CD14-positive monocyte (primary cell): Measurements from ENCODE around the gene RNF149. TPM values are rescaled to one million over a fixed set of nuclear protein-coding genes. Genes with fewer than 3 reads are reported as not detected.
"Not testable (repeated sequence)": the region's sequence is repeated elsewhere in the genome, so short reads cannot be mapped to it uniquely, and the experiment has no call there.

Experiments used
- DNase-seq, 3 donors: peaks; one replicate each; pipeline ENCODE4 v3.0.0-alpha.2; 2011 to 2022
- H2AFZ ChIP-seq: 2 replicates; pipeline ENCODE4 v1.6.0; 2012; ENCODE audit warnings: mild to moderate bottlenecking, low read depth, low read length, inconsistent platforms; ENCODE audit not compliant: insufficient read depth, poor library complexity, severe bottlenecking
- H3K27ac ChIP-seq, 2 donors: 1 replicate in 1 of 2; 2 replicates in 1 of 2; pipeline ENCODE4 v1.5.1; 2012 to 2013; ENCODE audit warnings: low read length in 2 of 2, control low read depth in 1 of 2, inconsistent platforms in 1 of 2, low read depth in 1 of 2, mild to moderate bottlenecking in 1 of 2
- H3K27me3 ChIP-seq, 2 donors: one replicate each; pipeline versions ENCODE4 v1.6.0 to v1.6.1; 2011 to 2013; ENCODE audit warnings: low read length in 2 of 2; ENCODE audit not compliant: control insufficient read depth in 2 of 2, insufficient read depth in 2 of 2
- H3K36me3 ChIP-seq, 2 donors: replicated peaks in 1 of 2; 1 replicate in 1 of 2; 2 replicates in 1 of 2; pipeline versions ENCODE4 v1.5.1 to v1.6.1; 2012 to 2013; ENCODE audit warnings: low read length in 2 of 2, control low read depth in 1 of 2, inconsistent platforms in 1 of 2, mild to moderate bottlenecking in 1 of 2; ENCODE audit not compliant: insufficient read depth in 2 of 2, control insufficient read depth in 1 of 2
- H3K4me1 ChIP-seq, 2 donors: 1 replicate in 1 of 2; 2 replicates in 1 of 2; pipeline versions ENCODE4 v1.5.1 to v1.6.1; 2012 to 2013; ENCODE audit warnings: low read length in 2 of 2, control low read depth in 1 of 2, inconsistent platforms in 1 of 2, mild to moderate bottlenecking in 1 of 2, moderate library complexity in 1 of 2; ENCODE audit not compliant: insufficient read depth in 2 of 2, control insufficient read depth in 1 of 2
- H3K4me2 ChIP-seq: replicated peaks from 2 replicates; pipeline ENCODE3; 2012; ENCODE audit warnings: low read length, moderate library complexity, mild to moderate bottlenecking; ENCODE audit not compliant: poor library complexity, severe bottlenecking; ENCODE audit errors: extremely low read depth
- H3K4me3 ChIP-seq, 3 experiments: fragments of 200-600 bp in 1 of 3; sonication (generic) in 1 of 3; replicated peaks in 1 of 3; 1 replicate in 2 of 3; 2 replicates in 1 of 3; pipeline ENCODE4 v1.5.1; 2011 to 2013; ENCODE audit warnings: low read length in 3 of 3, mild to moderate bottlenecking in 3 of 3, control low read depth in 2 of 3, low read depth in 2 of 3, inconsistent platforms in 1 of 3, moderate library complexity in 1 of 3
- H3K79me2 ChIP-seq: 2 replicates; pipeline ENCODE4 v1.6.0; 2012; ENCODE audit warnings: mild to moderate bottlenecking, control low read depth, inconsistent platforms, low read length, moderate library complexity; ENCODE audit not compliant: insufficient read depth
- H3K9ac ChIP-seq: 2 replicates; pipeline ENCODE4 v1.6.0; 2017; ENCODE audit warnings: low read length, mild to moderate bottlenecking; ENCODE audit not compliant: insufficient read depth, poor library complexity, severe bottlenecking
- H3K9me3 ChIP-seq, 2 donors: replicated peaks in 1 of 2; 1 replicate in 1 of 2; 2 replicates in 1 of 2; pipeline versions ENCODE4 v1.5.1 to v1.6.1; 2012 to 2013; ENCODE audit warnings: low read length in 2 of 2, control low read depth in 1 of 2; ENCODE audit not compliant: control insufficient read depth in 1 of 2, insufficient read depth in 1 of 2
- H4K20me1 ChIP-seq: 2 replicates; pipeline ENCODE4 v1.6.0; 2012; ENCODE audit warnings: mild to moderate bottlenecking, low read length, control low read depth, moderate library complexity; ENCODE audit not compliant: insufficient read depth
- H3K27ac Mint-ChIP-seq, 7 donors: one replicate each; pipeline ENCODE4 v1.8.0; 2020; ENCODE audit warnings: mild to moderate bottlenecking in 7 of 7, mixed read lengths in 7 of 7, moderate library complexity in 6 of 7, inconsistent platforms in 2 of 7
- H3K27me3 Mint-ChIP-seq, 3 donors: one replicate each; pipeline ENCODE4 v1.8.0; 2021 to 2022; ENCODE audit warnings: low read depth in 3 of 3, mild to moderate bottlenecking in 3 of 3, mixed read lengths in 3 of 3, moderate library complexity in 3 of 3, inconsistent platforms in 1 of 3
- H3K36me3 Mint-ChIP-seq, 2 donors: one replicate each; pipeline ENCODE4 v1.8.0; 2020; ENCODE audit warnings: mixed read lengths in 2 of 2, inconsistent platforms in 1 of 2, mild to moderate bottlenecking in 1 of 2
- H3K4me1 Mint-ChIP-seq: one replicate; pipeline ENCODE4 v1.8.0; 2020; ENCODE audit warnings: mild to moderate bottlenecking, mixed read lengths
- H3K4me3 Mint-ChIP-seq, 2 donors: one replicate each; pipeline ENCODE4 v1.8.0; 2020; ENCODE audit warnings: mild to moderate bottlenecking in 2 of 2, mixed read lengths in 2 of 2, moderate library complexity in 1 of 2
- H3K9me3 Mint-ChIP-seq, 7 donors: one replicate each; pipeline ENCODE4 v1.8.0; 2020 to 2022; ENCODE audit warnings: mixed read lengths in 7 of 7, mild to moderate bottlenecking in 6 of 7, moderate library complexity in 6 of 7, inconsistent platforms in 2 of 7
- CTCF ChIP-seq: fragments of 200-600 bp; IDR thresholded peaks from one replicate; pipeline ENCODE4 v1.8.0; 2022; ENCODE audit warnings: antibody characterized with exemption, mild to moderate bottlenecking
- WGBS: methylation state at CpG from one replicate; pipeline ENCODE4 v1.1.5; 2013; ENCODE audit warnings: missing lambda C conversion rate; ENCODE audit not compliant: insufficient coverage; 5-methylcytosine and 5-hydroxymethylcytosine counted together
- intact Hi-C, 2 donors: fragments of 100-400 bp; cut with micrococcal nuclease; formaldehyde crosslinking; loops; one replicate each; pipeline versions ENCODE4 v1.15.0 to v1.15.1; 2023
- polyA plus RNA-seq, 3 donors: library from polyadenylated mRNA; depleted of rRNA in 1 of 3; unstranded in 2 of 3; stranded (reverse) in 1 of 3; fragments of 300-500 nt in 2 of 3; fragments of >200 nt in 1 of 3; fragmentation: Illumina TruSeq in 2 of 3; gene quantifications; 1 replicate in 2 of 3; 2 replicates in 1 of 3; pipeline ENCODE4 v1.2.3, GENCODE V29; 2012 to 2021

The RNF149 gene
- polyA plus RNA-seq, 3 donors: 112 to 148 (median 141) TPM

DNA sequence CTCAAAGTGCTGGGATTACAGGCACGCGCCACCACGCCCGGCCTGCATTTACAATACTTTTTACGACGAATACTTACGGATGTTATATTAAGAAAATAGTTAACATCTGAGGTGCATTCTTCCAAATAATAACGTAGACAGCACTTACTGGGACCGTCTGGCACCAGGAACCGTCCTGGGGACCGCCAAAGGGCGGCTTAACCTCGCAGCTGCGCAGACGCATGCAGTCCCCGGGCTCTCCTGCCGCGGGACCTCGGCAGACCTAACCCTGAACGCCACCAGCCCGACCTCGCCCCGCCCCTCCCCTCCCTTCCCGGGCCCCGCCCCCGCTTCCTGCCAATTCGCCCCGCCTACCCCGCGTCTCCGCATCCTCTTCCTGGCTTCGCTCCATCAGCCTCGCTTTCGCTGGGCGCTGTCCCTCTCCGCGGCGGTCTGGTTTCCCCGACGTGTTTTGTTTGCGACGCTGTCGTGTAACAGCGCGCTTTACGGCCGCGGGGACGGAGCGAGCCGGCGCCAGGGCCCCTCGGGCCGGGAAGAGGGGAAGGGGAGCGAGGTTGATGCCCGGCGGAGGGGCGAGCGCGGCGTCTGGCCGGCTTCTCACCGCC is 56.0 kb downstream of the RNF149 start, which contains the start of gene CNOT11:
Gene CNOT11 (plus strand): TSS at position 479 of the 605 bp plus-strand sequence. CDS start 79 bp downstream, at position 558.
- DNase-seq: peak; percentile 97 to 99 (median 98)
- H3K9me3 ChIP-seq: no peaks in the 10 kb centered on the region
- peaks cover 2 to 8% of the 10 kb centered on the region in 2 donors for H3K36me3 Mint-ChIP-seq
- H4K20me1 ChIP-seq: peaks cover 43% of the 10 kb centered on the region
- peak within 1 kb of the TSS; percentile 83 for H3K4me2 ChIP-seq
- peak within 1 kb of the TSS; percentile 53 to 88 (median 77) for H3K4me3 ChIP-seq
- intact Hi-C loops: loop anchor here (2.0 to 10.0 kb wide), 3 partner anchors 55 to 250 kb away; partner anchors contain the start of genes RNF149 (in 2 of the 2), RPL31 (in 1 of the 2) and TBC1D8 (in 1 of the 2)
- peaks cover 0 to 4% (median 2%) of the 10 kb centered on the region in 7 donors for H3K9me3 Mint-ChIP-seq
- peak within 1 kb of the TSS; percentile 74 to 94 (median 92) for H3K27ac Mint-ChIP-seq
- H3K9ac ChIP-seq: peak within 1 kb of the TSS; percentile 99
- peak within 1 kb of the TSS; percentile 91 for H2AFZ ChIP-seq
- no peaks in the 10 kb centered on the region for H3K27me3 Mint-ChIP-seq
- no peak for TF ChIP-seq CTCF
- peaks cover 44% of the 10 kb centered on the region for H3K4me1 Mint-ChIP-seq
- H3K27me3 ChIP-seq: no peaks in the 10 kb centered on the region
- WGBS: under 1% methylated on average over 46 of the region's 63 CpGs
- peaks cover 48% of the 10 kb centered on the region for H3K79me2 ChIP-seq
- H3K4me3 Mint-ChIP-seq: peak within 1 kb of the TSS; percentile 96
- H3K4me1 ChIP-seq: peaks cover 28 to 42% of the 10 kb centered on the region in 2 donors
- H3K27ac ChIP-seq: peak within 1 kb of the TSS; percentile 71 to 95
- H3K36me3 ChIP-seq: peaks cover 0 to under 1% of the 10 kb centered on the region in 2 donors

DNA sequence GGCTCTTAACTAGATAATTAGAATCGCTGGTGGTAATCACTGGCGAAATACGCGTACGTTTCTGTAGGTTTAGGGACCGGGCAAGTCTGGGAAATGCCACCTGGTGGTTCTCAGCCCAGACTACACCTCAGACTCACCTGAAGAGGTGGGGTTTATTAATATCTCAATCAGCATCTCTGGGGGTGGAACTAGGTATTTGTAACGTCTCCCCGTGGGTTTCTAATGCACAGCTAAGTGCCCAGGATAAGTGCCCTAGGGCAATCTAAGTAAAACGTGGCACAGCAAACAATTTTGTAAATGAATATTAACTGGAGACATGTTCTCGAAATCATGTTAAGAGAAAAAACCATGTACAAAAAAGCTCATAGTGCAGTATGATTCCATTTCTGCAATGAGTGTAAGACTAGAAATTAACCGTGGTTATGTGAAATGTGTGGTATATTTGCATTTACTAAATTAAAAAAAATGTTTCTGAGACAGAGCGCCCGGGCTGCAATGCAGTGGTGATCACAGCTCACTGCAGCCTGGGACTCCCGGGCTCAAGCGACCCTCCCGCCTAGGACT is 56.6 kb downstream of the RNF149 start:
- H3K27me3 ChIP-seq: no peaks in the 10 kb centered on the region
- H3K4me3 ChIP-seq: peak overlapping the region; percentile 30 to 88 (median 53)
- peak overlapping the region; percentile 91 for H2AFZ ChIP-seq
- H3K27ac Mint-ChIP-seq: peak overlapping the region in 6 of 7 donors; percentile 74 to 93 (median 84)
- H3K4me1 Mint-ChIP-seq: peaks cover 44% of the 10 kb centered on the region
- peaks cover 37% of the 10 kb centered on the region for H4K20me1 ChIP-seq
- H3K9ac ChIP-seq: peak overlapping the region; percentile 99
- H3K4me1 ChIP-seq: peaks cover 28 to 42% of the 10 kb centered on the region in 2 donors
- peaks cover 0 to 4% (median 2%) of the 10 kb centered on the region in 7 donors for H3K9me3 Mint-ChIP-seq
- no peak for DNase-seq
- 14% methylated on average over 9 of the region's 16 CpGs for WGBS
- no peaks in the 10 kb centered on the region for H3K27me3 Mint-ChIP-seq
- peak overlapping the region; percentile 89 to 96 for H3K4me3 Mint-ChIP-seq
- TF ChIP-seq CTCF: peak; percentile 22
- peak overlapping the region; percentile 83 for H3K4me2 ChIP-seq
- no peaks in the 10 kb centered on the region for H3K9me3 ChIP-seq
- H3K27ac ChIP-seq: peak overlapping the region; percentile 10 to 95
- intact Hi-C loops: loop anchor here (2.0 to 10.0 kb wide), 3 partner anchors 55 to 249 kb away; partner anchors contain the start of genes RNF149 (in 2 of the 2), RPL31 (in 1 of the 2) and TBC1D8 (in 1 of the 2)
- peaks cover 42% of the 10 kb centered on the region for H3K79me2 ChIP-seq
- H3K36me3 Mint-ChIP-seq: peaks cover 0 to 5% of the 10 kb centered on the region in 2 donors
- H3K36me3 ChIP-seq: no peaks in the 10 kb centered on the region

DNA sequence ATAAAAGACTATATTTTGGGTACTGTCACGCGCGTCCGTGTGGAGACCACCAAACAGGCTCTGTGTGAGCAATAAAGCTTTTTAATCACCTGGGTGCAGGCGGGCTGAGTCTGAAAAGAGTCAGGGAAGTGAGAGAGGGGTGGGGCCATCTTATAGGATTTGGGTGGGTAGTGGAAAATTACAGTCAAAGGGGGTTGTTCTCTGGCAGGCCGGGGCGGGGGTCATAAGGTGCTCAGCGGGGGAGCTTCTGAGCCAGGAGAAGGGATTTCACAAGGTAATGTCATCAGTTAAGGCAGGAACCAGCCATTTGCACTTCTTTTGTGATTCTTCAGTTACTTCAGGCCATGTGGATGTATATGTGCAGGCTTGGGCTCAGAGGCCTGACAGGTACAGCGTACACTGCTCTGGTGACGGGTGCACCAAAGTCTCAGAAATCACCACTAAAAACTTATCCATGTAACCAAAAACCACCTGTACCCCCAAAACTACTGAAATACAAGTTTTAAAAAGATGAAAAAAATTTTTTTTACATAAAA is 57.2 kb downstream of the RNF149 start:
- H3K27me3 ChIP-seq, H3K9ac ChIP-seq, H3K36me3 ChIP-seq, H3K36me3 Mint-ChIP-seq, H3K27ac ChIP-seq, H3K9me3 ChIP-seq, H2AFZ ChIP-seq, H3K4me3 Mint-ChIP-seq, H3K9me3 Mint-ChIP-seq, H3K4me2 ChIP-seq, DNase-seq, H3K27me3 Mint-ChIP-seq, H3K4me3 ChIP-seq: not testable (repeated sequence)
- H3K27ac Mint-ChIP-seq: peak overlapping the region in 1 of 7 donors; percentile 33
- intact Hi-C loops: loop anchor here (5.0 to 10.0 kb wide), 2 partner anchors 56 to 97 kb away; partner anchors contain the start of genes RNF149 (in 2 of the 2) and TBC1D8 (in 1 of the 2)
- Histone ChIP-seq H3K79me2 (peaks cover 36% of the 10 kb centered on the region), H4K20me1 (peaks cover 31% of the 10 kb centered on the region), H3K4me1 (peaks cover 28 to 40% of the 10 kb centered on the region in 2 donors)
- peaks cover 41% of the 10 kb centered on the region for H3K4me1 Mint-ChIP-seq
- WGBS: 94% methylated on average over 7 of the region's 10 CpGs
